HL-60/S4 treated with retinoic acid at 250 ng/mL for 4 days and 3 days (cell line): ENCODE data around the gene FBXO46.
"Not testable (repeated sequence)": the region's sequence is repeated elsewhere in the genome, so short reads cannot be mapped to it uniquely, and the experiment has no call there.

Source experiments
- in situ Hi-C: fragments of 300-500 bp; cut with MboI; formaldehyde crosslinking; loops from 2 replicates; pipeline ENCODE4 v1.7.0; 2022; ENCODE audit warnings: low sequenced_read_pairs

Gene FBXO46

GRCh38 chr19:45766296-45766868 lies 35.7 kb upstream of the FBXO46 start:
- in situ Hi-C loops = no loop called here

- in situ Hi-C loops = no loop called here
These were observed 35.1 kb upstream of the FBXO46 start for GRCh38 chr19:45765702-45766295.

GRCh38 chr19:45764945-45765701 lies 34.4 kb upstream of the FBXO46 start:
- in situ Hi-C loops = no loop called here

- in situ Hi-C loops = no loop called here
These were observed 33.8 kb upstream of the FBXO46 start for GRCh38 chr19:45764475-45764874.

- in situ Hi-C loops = no loop called here
These were observed 33.1 kb upstream of the FBXO46 start for GRCh38 chr19:45763691-45764294.

- in situ Hi-C loops = no loop called here
These were observed 32.4 kb upstream of the FBXO46 start for GRCh38 chr19:45762870-45763631.

- in situ Hi-C loops = no loop called here
These were observed 31.0 kb upstream of the FBXO46 start for GRCh38 chr19:45761714-45762113.

- in situ Hi-C loops = no loop called here
These were observed 28.2 kb upstream of the FBXO46 start for GRCh38 chr19:45758921-45759320.

- in situ Hi-C loops = no loop called here
These were observed 27.0 kb upstream of the FBXO46 start for GRCh38 chr19:45757695-45758094.

- in situ Hi-C loops = no loop called here
These were observed 23.6 kb upstream of the FBXO46 start for GRCh38 chr19:45754323-45754722.

GRCh38 chr19:45753548-45753947 lies 22.9 kb upstream of the FBXO46 start:
- in situ Hi-C loops = no loop called here

- in situ Hi-C loops = no loop called here
These were observed 21.9 kb upstream of the FBXO46 start for GRCh38 chr19:45752639-45753038.

GRCh38 chr19:45751483-45751882 lies 20.8 kb upstream of the FBXO46 start:
- in situ Hi-C loops = not testable (repeated sequence)

GRCh38 chr19:45747513-45747912 lies 16.8 kb upstream of the FBXO46 start:
- in situ Hi-C loops = no loop called here

GRCh38 chr19:45746866-45747265 lies 16.2 kb upstream of the FBXO46 start:
- in situ Hi-C loops = no loop called here

GRCh38 chr19:45745606-45746005 lies 14.9 kb upstream of the FBXO46 start:
- in situ Hi-C loops = no loop called here

GRCh38 chr19:45742969-45743368 lies 12.3 kb upstream of the FBXO46 start:
- in situ Hi-C loops = no loop called here

- in situ Hi-C loops = no loop called here
These were observed 9.1 kb upstream of the FBXO46 start for GRCh38 chr19:45739498-45740439.

- in situ Hi-C loops = no loop called here
These were observed 2.6 kb upstream of the FBXO46 start, which contains the start of gene MEIOSIN for GRCh38 chr19:45733160-45733810. Gene MEIOSIN, plus strand, starts transcription at chr19:45733439. Its CDS starts 1,938 bp downstream, at chr19:45735377.
